Measurements from ENCODE around the gene PILRA. TPM values are rescaled to one million over a fixed set of nuclear protein-coding genes. Genes with fewer than 3 reads are reported as not detected.

The PILRA gene
- total and polyA plus RNA-seq, 10 of the 15 experiments (the other 5 are each of a cell fraction or from before 2014, with no cell fraction given), result 6.6 to 43.3 (median 11.5) TPM

DNA sequence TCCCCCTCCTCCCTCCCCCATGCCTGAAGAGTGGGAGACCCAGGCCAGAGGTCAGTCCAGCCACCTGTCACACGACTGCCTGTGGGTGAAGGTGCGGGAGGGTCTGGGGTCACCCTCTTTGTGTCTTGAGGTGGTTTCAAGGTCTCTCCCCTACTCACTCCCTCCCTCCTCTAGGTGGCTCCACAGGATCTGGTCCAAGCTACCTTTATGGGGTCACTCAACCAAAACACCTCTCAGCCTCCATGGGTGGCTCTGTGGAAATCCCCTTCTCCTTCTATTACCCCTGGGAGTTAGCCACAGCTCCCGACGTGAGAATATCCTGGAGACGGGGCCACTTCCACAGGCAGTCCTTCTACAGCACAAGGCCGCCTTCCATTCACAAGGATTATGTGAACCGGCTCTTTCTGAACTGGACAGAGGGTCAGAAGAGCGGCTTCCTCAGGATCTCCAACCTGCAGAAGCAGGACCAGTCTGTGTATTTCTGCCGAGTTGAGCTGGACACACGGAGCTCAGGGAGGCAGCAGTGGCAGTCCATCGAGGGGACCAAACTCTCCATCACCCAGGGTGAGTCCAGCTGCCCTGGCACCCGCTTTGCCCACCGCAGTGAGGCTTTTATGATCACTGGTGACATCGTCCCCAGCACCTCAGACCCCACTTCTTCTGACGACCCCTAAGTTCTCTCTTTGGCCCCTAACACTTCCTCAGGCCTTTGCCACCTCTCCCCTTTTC is 747 bp downstream of the PILRA start (continued):
- TF ChIP-seq, protein P1, sequence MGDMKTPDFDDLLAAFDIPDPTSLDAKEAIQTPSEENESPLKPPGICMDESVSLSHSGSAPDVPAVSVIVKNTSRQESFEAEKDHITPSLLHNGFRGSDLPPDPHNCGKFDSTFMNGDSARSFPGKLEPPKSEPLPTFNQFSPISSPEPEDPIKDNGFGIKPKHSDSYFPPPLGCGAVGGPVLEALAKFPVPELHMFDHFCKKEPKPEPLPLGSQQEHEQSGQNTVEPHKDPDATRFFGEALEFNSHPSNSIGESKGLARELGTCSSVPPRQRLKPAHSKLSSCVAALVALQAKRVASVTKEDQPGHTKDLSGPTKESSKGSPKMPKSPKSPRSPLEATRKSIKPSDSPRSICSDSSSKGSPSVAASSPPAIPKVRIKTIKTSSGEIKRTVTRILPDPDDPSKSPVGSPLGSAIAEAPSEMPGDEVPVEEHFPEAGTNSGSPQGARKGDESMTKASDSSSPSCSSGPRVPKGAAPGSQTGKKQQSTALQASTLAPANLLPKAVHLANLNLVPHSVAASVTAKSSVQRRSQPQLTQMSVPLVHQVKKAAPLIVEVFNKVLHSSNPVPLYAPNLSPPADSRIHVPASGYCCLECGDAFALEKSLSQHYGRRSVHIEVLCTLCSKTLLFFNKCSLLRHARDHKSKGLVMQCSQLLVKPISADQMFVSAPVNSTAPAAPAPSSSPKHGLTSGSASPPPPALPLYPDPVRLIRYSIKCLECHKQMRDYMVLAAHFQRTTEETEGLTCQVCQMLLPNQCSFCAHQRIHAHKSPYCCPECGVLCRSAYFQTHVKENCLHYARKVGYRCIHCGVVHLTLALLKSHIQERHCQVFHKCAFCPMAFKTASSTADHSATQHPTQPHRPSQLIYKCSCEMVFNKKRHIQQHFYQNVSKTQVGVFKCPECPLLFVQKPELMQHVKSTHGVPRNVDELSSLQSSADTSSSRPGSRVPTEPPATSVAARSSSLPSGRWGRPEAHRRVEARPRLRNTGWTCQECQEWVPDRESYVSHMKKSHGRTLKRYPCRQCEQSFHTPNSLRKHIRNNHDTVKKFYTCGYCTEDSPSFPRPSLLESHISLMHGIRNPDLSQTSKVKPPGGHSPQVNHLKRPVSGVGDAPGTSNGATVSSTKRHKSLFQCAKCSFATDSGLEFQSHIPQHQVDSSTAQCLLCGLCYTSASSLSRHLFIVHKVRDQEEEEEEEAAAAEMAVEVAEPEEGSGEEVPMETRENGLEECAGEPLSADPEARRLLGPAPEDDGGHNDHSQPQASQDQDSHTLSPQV (IDR thresholded peaks at IDR 0.05), result peak; percentile 34; the same call in 1 of the 2 replicates
- TF ChIP-seq EED (IDR thresholded peaks at IDR 0.05; ENCODE audit: low read depth) (peak; percentile 66), SMC3 (IDR thresholded peaks at IDR 0.05; ENCODE audit: borderline replicate concordance, low read length) (peak; percentile 39; the same call in 1 of the 2 replicates), RELA (IDR thresholded peaks at IDR 0.05; ENCODE audit: borderline replicate concordance, partially characterized antibody) (peak; percentile 84), IKZF2 (IDR thresholded peaks at IDR 0.05) (peak; percentile 58 to 73; a peak in 3 of 4 replicates)
- TF ChIP-seq, protein P2, sequence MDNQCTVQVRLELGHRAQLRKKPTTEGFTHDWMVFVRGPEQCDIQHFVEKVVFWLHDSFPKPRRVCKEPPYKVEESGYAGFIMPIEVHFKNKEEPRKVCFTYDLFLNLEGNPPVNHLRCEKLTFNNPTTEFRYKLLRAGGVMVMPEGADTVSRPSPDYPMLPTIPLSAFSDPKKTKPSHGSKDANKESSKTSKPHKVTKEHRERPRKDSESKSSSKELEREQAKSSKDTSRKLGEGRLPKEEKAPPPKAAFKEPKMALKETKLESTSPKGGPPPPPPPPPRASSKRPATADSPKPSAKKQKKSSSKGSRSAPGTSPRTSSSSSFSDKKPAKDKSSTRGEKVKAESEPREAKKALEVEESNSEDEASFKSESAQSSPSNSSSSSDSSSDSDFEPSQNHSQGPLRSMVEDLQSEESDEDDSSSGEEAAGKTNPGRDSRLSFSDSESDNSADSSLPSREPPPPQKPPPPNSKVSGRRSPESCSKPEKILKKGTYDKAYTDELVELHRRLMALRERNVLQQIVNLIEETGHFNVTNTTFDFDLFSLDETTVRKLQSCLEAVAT (IDR thresholded peaks at IDR 0.05), result 0 out of 2 replicates have a peak, but pooled peaks have one; percentile 31
